CD4-positive, alpha-beta T cell treated with Interleukin-17A for 1 hour (primary cell): ENCODE results near the gene AKNA.

Experiments used
- DNase-seq: peaks from one replicate; pipeline ENCODE4 v3.0.0-alpha.2; 2020

Gene AKNA

GRCh38 chr9:114355821-114356220, 32.0 kb downstream of the AKNA start:
- DNase-seq = no peak

- no peak for DNase-seq
Measured at GRCh38 chr9:114351932-114352331, 35.9 kb downstream of the AKNA start.

- no peak for DNase-seq
Measured at GRCh38 chr9:114350636-114351401, 37.0 kb downstream of the AKNA start.

GRCh38 chr9:114349713-114350480, 37.9 kb downstream of the AKNA start:
- no peak for DNase-seq

- DNase-seq = peak; percentile 67
Measured at GRCh38 chr9:114348906-114349482, 38.8 kb downstream of the AKNA start.

GRCh38 chr9:114348261-114348905, 39.4 kb downstream of the AKNA start:
- no peak for DNase-seq

- DNase-seq = no peak
Measured at GRCh38 chr9:114347675-114348074, 40.1 kb downstream of the AKNA start.

- DNase-seq = no peak
Measured at GRCh38 chr9:114346146-114346545, 41.6 kb downstream of the AKNA start.

GRCh38 chr9:114345493-114346065, 42.2 kb downstream of the AKNA start:
- no peak for DNase-seq

- no peak for DNase-seq
Measured at GRCh38 chr9:114344692-114345091, 43.1 kb downstream of the AKNA start.

- DNase-seq = no peak
Measured at GRCh38 chr9:114344188-114344566, 43.6 kb downstream of the AKNA start.

- DNase-seq = no peak
Measured at GRCh38 chr9:114343471-114344187, 44.2 kb downstream of the AKNA start.

- DNase-seq = no peak
Measured at GRCh38 chr9:114342755-114343440, 44.9 kb downstream of the AKNA start.

- no peak for DNase-seq
Measured at GRCh38 chr9:114341991-114342390, 45.8 kb downstream of the AKNA start.

GRCh38 chr9:114341152-114341830, 46.5 kb downstream of the AKNA start:
- DNase-seq = no peak

- peak; percentile 60 for DNase-seq
Measured at GRCh38 chr9:114339130-114339908, 48.5 kb downstream of the AKNA start.

- no peak for DNase-seq
Measured at GRCh38 chr9:114338187-114338586, 49.6 kb downstream of the AKNA start.

- no peak for DNase-seq
Measured at GRCh38 chr9:114336699-114337395, 50.9 kb downstream of the AKNA start.

GRCh38 chr9:114336157-114336556, 51.6 kb downstream of the AKNA start:
- no peak for DNase-seq

GRCh38 chr9:114335745-114336144, 52.0 kb downstream of the AKNA start:
- DNase-seq = no peak
